ENCODE data around the gene DDX56. TPM values are rescaled to one million over a fixed set of nuclear protein-coding genes. Genes with fewer than 3 reads are reported as not detected.

The DDX56 gene
- polyA plus RNA-seq, 1 donor, result 56.7 TPM

DNA sequence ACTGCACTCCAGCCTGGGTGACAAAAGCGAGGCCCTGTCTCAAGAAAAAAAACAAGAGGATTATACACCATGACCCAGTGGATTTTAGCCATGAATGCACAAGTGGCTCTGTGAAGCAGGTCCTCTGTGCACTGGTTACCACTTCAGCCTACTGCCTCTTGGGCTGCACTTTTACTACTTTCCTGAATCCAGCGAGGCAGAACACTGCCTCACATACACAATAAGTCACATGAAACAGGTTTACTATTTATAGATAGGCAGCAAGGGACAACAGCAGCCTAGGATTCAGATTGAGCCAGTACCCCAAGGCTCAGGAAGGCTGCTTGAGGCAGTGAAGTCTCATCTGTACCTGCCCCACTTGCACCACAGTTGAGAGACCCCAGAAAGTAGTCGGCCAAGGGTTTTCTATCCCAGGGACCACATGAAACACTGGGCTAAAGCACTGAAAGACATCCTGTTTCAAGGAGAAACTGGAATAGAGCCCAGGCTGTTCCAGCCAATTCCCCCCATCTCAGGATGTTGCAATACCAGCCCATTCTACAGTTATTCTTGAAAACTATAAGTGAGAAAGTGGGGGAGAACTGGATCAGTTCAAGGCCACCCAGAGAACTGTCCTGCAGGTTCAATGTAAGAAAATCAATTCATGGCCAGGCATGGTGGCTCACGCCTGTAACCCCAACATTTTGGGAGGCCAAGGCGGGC, 22.4 kb upstream of the DDX56 start:
- DNase-seq (ENCODE audit: low read depth), result no peak

DNA sequence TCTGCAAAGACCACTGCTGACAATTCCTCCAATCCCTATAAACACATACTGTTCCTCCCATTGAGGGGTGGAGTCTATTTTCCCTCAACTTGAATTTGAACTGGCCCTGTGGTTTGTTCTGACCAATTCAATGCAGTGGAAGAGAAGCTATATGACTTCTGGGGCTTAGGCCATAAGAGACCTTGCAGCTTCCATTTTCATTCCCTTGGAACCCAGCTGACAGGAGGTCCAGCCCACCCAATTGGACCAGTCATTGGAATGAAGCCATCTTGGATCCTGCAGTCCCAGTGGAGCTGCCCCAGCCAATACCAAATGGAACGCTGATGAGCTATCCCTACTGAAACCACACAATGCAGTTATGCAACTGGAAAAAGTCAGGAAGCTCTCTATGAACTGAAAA, 17.2 kb upstream of the DDX56 start:
- DNase-seq (ENCODE audit: low read depth), result no peak

DNA sequence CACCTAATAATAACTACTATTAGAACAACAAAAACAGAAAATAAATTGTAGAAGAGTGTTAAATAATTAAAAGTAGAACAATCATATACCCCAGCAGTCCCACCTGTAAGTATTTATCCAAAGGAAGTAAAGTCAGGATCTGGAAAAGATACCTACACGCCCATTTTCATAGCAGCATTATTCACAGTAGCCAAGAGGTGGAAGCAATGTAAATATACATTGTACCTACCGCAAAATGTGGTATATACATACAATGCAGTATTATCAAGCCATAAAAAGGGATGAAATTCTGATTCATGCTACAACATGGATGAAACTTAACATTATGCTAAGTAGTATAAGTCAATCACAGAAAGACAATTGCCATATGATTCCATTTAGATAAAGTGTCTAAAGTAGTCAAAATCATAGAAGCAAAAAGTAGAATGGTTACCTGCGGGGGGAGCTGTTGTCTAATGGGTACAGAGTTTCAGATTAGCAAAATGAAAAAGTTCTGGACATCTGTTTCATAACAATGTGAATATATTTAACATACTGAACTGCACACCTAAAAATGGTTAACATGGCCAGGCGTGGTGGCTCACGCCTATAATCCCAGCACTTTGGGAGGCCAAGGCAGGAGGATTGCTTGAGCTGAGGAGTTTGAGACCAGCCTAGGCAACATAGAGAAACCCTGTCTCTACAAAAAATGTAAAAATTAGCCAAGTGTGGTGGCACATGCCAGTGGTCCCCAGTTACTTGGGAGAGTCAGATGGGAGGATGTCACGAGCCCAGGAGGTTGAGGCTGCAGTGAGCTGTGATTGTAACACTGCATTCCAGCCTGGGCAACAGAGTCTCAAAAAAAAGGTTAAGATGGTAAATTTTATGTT, 14.4 kb upstream of the DDX56 start:
- DNase-seq (ENCODE audit: low read depth), result peak; percentile 43

DNA sequence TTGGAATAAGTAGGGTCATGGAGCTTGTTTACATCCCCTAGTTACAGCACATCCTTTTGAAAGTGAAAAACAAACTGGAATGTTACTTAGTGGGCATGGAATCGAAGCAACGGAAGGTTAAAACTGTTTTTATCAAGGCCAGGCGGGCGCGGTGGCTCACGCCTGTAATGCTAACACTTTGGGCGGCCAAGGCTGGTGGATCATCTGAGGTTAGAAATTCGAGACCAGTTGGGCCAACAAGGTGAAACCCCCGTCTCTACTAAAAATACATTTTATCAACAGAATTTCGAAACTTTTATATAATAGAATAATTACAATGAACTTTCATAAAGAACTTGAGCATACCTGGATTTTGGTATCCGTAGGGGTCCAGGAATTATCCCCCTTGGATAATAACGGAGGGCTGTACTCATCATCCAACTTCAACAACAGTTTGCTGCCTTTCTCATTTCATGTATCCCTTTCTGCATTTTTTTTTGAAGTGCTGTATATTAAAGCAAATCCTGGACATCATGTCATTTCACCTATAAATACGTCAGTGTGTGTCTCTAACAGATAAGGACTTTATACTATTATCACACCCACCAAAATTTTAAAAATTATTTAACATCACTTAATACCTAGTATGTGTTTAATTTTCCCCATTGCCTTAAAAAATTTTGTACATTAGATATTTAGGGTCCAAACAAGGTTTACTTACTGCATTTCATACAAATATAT, 9.6 kb upstream of the DDX56 start:
- DNase-seq (ENCODE audit: low read depth), result no peak

DNA sequence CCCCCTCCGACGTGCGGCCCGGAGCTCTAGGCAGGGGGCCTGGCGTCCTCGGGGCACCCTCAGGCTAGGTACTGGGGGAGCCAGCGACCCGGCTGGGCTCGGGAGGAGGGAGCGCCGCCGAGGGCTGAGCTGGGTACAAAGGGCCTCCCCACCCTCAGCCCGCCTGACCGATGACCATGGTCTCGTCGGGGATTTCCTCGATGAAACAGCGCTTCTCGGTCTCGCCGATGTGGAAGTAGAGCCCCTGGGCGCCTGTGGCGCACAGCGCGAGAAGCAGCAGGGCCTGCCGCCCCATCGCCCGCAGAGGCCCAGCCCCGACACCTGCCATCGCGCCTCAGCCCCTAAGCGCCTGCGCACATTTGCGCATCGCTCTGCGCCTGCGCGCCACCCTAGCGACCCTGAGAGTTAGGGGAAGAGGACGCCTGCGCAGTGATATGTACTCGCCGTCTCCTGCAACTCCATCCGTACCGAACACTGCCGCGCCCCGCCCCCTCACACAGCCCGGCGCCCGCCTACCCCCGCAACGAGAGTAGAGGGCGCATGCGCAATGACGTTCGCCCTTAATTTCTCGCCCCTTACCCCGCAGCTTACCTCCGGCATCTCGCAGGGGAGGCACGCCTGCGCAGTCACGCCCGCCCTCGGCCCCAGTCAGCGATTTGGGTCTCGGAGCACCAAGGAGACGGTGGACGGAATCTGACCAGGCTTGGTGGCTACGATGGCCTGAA, 8.3 kb upstream of the DDX56 start, which contains the start of gene TMED4:
Gene TMED4, minus strand, starts transcription at position 353 of the 725 bp plus-strand sequence. Its CDS starts 25 bp downstream, at position 328.
- peak; percentile 98 for DNase-seq (ENCODE audit: low read depth)

DNA sequence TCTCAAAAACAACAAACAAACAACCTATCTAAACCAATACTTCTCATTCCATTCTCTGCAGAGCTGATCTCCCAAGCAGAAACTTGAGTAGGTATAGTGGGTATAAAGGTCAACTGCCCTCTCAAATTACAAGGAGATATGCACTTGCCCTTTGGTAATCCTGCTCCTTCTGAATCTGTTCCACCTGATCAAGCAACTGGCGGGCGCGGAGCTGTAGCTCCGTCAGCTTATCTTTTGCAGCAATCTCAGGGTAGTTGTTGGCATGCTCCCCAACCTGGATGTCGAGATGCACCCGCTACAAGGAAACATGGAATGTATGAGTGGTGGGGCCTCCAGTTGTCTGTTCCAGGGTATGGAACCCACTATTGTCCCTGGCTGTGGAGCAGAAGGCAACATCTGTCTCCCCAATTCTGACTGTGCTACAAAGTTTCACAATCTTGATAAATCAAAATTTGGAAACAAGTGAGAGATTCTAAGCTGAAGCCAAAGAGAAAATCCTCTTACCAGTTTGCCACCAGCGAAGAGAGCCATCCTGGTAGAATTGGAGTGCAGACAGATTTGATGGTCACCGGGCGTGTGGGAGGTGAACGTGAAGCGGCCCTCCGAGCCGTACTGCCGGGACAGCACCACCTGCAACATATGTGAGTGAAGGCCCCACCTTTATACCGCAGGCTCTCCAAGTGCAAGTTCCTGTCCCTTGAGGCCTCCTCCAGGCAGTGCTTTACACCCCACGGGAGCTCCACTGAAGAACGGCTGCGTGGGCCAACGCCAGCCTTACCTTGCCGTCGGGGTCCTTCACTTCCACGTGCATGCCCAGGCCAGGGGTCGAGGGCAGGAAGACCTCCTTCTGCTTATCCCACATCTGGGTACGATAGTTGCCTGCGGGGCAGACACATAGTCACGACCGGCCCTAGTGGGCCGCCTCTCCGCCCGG, 7.5 kb upstream of the DDX56 start:
- no peak for DNase-seq (ENCODE audit: low read depth)

DNA sequence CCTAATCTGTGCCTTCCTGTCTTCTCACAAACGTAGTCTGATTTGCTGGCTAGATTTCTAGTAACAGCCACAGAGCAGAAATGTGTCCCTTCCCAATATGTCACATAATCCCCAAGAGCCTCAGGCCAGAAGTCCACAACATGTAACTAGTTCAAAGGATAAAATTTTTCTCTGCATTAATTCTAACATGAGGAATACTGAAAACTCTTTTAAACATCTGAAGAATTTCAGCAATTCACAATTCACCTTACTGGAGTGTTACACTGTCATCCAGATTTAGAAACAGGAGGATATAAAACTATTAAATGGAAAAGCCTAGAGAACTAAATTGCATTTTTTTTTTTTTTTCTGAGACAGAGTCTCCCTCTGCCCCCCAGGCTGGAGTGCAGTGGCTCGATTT, 2.5 kb upstream of the DDX56 start:
- no peak for DNase-seq (ENCODE audit: low read depth)

DNA sequence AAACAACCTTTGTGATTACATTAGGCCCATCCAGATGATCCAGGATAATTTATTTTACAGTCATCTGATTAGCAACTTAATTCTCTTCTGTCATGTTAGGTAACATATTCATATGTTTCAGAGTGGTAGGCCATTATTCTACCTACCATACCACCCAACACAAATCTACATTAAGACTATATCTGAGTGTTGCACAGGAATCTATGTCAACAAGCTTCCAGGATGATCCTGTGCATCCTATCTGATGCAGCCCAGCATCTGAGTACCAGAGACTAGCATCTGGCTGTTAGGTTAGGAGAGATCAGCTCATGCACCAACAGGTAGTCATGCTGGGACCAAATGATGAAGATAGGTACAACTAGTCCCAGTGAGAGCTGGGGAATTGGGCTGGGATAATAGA, 1.3 kb upstream of the DDX56 start:
- no peak for DNase-seq (ENCODE audit: low read depth)

DNA sequence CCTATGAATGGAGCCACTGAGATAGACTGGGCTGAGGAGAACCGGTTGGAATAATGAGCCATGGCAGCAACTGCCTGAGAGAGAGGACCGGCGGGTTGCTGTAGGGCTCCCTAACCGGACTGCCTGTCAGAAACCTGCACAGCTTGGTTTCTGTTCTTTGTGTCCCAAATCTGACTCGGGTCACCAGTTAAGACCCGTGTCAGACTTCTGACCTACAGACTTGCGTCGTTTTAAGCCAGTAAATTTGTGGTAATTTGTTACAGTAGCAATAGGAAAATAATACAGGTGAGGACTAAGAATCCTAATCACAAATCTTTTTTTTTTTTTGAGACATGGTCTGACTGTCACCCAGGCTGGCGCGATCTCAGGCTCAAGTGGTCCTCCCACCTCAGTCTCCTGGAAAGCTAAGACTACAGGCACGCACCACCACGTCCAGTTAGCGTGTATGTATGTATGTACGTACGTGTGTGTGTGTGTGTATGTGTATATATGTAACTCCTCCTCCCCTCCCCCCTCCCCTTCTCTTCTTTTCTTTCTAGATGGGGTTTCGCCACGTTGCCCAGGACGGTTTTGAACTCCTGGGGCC, 672 bp upstream of the DDX56 start:
- no peak for DNase-seq (ENCODE audit: low read depth)

DNA sequence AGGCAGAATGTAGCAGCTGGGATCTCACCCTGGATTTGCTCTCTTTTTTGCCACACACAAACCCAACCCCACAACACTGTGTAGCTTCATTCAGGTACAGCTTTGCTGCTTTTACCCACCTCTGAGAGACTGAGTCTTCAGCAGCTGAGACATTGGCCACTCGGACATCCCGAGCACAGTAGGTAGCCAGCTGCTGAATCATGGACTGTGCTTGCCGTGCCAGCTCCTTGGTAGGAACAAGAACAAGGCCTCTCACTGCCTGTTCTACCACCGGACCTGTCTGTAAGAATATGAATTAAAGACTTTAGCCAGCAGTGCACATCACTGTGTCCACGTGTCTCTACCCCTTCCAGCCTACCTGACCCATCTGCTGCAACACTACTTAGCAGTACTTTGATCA, 937 bp downstream of the DDX56 start:
- DNase-seq (ENCODE audit: low read depth), result no peak

DNA sequence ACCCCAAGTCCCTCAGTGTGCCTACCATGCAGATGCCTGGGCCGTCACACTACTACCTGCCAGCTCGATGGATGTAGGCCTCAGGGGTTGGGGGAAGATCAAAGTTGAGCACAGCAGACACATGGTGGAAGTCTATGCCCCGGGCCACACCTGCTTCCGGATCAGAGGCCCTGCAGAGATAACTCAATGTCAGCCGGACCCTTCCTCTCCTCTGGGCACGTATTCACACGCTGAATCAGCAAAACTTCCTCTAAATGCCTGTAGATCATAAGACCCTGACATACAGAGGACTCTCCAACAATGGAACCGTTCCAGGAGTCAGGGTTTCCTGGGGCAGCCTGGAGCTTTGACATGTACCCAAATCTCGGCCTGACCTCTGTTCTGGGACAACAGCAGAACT, 3.7 kb downstream of the DDX56 start:
- no peak for DNase-seq (ENCODE audit: low read depth)

DNA sequence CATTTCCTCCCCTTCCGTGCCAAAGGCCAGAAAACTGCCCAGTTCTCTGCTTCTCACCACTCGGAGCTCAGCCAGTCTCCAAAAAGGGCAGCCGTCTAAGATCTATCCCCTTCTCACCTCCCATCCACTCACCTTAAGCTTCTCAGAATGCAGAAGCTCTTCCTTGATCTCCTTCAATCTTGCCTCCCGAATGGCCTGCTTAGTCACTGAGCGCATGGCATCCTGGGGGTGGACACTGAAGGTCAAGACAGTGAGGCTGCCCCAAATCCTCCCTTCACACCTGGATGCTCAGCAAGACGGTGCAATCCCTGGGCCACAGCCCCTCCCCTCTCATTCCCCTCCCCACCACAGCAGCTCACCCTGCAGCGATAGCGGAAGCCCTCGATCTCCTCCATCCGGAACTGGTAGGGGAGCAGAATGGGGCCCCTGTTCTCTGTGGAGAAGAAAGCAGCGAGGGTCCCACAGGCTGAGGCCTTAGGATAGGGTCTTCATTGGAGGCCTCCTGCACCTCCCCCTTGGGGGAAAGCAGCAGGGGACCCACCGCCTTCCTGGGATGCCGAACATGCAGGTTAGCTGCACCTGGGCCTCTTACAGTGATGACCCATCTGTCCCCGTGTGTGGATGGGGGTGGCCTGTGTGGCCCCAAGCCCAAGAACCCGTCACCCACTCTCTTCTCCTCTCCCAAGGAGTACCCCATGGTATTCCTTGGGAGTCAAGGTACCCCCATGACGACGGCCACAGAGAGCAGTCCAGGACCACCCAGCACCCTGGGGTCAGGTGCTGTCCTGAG, 4.7 kb downstream of the DDX56 start:
- DNase-seq (ENCODE audit: low read depth), result no peak

DNA sequence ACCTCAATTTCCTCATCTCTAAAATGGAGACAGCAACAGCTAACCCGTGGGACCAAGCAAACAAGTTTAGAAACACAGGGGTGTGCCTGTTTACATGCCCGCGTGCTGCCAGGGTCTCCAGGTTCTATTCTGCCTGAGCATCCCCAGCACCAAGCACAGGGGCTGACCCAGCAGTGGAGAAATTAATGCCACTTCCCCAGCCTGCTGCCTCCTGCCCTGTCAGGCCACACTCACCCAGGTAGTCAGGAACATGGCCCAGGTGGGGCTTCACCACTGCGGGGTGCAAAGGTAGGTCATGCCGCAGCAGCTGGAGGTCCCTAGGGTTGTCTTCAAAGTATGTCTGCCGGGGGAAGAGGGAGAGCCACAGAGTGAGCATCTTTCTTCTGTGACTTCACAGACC, 5.8 kb downstream of the DDX56 start:
- DNase-seq (ENCODE audit: low read depth), result no peak

DNA sequence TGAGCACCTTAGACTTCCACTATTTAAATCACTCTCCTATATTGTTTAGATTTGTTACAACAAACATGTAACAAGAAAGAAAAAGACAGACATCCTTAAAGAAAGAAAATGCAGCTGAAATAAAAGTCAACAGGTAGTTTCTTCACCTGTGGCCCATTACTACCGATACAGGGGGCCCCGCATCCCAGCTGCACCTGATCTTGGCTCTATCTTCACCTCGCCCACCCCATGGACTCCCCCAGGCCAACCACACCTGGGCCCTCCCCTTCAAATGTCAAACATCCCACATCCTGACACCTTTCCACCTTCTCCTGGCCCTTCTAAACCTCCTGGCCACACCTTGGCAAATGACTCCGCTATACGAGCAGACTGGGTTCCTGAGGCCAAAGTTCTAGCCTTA, 7.0 kb downstream of the DDX56 start:
- no peak for DNase-seq (ENCODE audit: low read depth)

DNA sequence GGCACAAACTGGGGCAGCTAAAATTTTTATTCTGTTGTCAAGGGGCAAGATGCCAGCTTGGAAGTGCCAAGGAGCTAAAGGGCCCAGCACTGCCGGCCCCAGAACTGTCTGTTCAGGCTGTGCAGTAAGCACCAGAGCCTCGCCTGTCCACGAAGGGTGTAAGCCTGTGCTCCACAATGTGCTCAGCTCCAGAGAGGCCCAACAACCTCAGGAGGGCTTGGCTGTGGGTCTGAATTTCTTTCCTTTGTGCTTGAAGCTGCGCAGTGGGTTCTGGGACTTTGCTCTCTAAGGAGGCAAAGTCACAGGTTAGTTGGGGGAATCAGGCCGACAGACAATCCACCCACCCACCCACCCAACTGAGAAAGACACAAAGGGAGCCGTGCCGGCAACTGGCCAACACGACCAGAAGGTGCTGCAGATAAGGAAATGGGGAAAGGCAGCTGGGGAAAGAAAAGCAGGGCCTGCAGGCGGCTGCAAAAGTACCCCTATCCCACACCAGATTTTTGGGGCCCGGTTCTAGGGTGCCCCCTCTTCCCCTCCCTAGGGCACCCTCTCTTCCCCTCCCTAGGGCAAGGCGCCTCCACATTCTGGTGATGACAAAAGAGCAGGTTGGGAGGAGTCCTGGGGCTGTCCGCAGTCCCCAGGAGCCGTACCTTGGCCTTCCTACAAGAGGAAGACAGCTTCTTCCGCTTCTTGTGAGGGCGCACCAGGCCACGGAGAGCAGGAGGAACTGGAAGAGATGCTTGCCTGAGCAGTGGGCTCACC, 7.7 kb downstream of the DDX56 start:
- DNase-seq (ENCODE audit: low read depth), result no peak

DNA sequence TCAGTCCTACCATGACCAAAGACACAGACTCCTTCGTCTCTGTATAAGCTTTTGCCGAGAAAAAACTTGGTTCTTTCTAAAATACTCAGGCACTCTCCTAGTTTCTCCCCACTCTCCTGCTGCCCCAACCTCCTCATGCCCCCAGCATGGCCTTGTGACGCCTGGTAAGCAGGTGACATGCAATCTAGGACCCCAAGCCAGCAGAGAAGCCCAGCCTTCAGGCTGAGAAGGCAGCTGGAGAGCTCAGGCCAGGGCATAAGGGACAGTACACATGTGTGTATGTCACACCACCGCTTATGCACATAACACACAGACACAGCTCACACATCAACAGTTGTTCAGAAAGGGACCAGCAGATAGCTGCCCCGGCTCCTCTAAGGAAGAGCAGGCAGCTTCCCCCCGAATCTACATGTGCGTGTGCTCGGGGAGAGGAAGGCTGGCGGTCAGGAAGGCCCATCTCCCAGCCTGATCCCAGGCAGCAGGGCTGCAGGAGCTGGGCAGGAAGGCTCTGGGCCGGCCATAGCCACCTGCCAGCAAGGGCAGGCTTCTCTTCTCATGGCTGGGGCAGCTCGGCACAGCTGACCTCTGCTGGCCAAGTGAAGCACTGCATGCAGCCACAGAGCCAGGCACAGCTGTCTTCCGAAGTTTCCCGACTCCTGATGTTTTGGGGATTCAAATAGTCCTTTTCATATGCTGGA, 8.5 kb downstream of the DDX56 start:
- DNase-seq (ENCODE audit: low read depth), result no peak

DNA sequence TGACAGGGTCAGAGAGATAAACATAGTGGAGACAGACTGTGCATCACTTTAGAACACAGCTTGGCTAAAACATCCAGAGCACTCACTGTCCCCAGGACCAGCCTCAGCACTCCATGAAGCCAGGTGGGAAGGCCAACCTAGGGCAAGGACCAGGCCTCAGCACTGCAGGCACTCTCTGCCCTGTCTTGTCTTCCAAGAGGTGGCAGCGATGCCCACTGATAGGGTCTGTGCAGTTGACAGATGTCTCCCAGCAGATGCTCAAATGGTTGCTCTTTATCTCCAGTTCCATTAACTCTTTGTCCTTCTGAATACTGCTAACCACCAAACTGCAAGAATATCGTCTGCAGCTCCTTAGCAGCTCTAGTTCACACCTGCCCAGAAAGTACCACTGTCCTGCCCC, 9.1 kb downstream of the DDX56 start:
- no peak for DNase-seq (ENCODE audit: low read depth)

DNA sequence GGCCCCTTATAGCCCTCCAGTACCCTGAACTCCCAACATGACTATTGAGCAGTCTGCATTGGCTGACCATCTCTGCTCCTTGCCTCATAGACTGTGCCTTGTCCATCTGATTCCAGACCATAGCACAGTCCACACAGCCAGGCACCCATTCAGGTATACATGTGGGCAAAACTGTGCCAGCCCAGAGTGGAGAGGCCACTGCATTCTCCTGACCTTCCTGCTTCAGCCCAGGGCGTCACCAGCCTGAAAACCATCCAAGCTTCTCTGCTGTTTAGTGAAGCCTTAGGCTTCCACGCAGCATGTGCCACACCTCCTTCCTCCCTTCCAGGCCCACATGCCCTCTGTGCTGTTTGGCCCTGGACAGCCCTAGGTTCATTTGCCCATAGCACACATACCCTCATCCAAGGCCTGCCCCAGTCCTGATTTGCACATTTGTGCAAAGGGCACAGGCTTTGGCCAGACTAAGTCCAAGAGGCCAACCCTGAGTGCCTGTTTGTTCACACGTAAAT, 10.5 kb downstream of the DDX56 start:
- DNase-seq (ENCODE audit: low read depth), result no peak
